ENCODE measurements around the gene ARHGAP44.

DNA sequence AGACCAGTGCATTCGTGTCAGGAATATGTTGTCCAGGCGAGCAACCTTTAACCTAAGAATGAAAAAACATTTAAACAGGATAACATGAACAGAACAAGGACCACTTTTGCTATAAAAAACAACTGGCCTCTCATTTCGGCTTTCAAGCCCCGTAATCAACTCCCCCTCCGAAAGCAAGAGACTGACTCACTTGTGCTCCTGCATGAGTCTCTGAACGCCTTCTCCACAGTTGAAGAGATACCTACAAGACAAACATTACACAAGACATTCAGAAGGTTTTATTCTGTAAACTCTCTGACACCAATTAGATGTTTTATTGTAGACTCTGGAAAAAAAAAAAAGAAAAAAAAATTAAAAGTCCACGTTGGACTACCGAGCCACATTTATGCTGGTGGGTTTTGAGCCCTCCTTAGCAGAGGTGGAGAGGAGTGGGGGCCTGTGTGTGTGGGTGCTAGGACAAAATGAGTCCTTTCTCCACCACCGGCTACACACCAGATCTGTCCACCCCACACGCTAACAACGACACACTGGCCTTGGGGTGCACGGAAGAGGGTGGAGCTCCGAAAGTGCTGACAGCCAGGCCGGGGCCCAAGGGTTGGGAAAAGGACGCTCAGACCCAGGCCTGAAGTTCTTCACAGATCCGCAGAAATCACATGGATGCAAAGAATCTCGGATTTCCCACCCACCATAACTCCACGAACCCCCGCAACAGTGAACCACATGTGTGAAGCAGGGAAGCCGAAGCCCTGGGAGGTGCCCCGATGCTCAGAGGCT is 227.8 kb downstream of the ARHGAP44 start:
- TF ChIP-seq, protein P1, sequence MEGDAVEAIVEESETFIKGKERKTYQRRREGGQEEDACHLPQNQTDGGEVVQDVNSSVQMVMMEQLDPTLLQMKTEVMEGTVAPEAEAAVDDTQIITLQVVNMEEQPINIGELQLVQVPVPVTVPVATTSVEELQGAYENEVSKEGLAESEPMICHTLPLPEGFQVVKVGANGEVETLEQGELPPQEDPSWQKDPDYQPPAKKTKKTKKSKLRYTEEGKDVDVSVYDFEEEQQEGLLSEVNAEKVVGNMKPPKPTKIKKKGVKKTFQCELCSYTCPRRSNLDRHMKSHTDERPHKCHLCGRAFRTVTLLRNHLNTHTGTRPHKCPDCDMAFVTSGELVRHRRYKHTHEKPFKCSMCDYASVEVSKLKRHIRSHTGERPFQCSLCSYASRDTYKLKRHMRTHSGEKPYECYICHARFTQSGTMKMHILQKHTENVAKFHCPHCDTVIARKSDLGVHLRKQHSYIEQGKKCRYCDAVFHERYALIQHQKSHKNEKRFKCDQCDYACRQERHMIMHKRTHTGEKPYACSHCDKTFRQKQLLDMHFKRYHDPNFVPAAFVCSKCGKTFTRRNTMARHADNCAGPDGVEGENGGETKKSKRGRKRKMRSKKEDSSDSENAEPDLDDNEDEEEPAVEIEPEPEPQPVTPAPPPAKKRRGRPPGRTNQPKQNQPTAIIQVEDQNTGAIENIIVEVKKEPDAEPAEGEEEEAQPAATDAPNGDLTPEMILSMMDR (IDR thresholded peaks at IDR 0.05 in 8 of 11, conservative IDR thresholded peaks at IDR 0.05 in 3 of 11) = no peak
- no peak for TF ChIP-seq POLR2A (IDR thresholded peaks at IDR 0.05)
- TF ChIP-seq POLR2AphosphoS5 (IDR thresholded peaks at IDR 0.05) = no peak

Measured in spleen (tissue), 7 donors.